Endothelial cell of coronary artery (primary cell): ENCODE measurements around the gene CEACAM4. TPM values are rescaled to one million over a fixed set of nuclear protein-coding genes. Genes with fewer than 3 reads are reported as not detected.

ENCODE experiments used
- total RNA-seq: library from RNA; depleted of rRNA; stranded (reverse); fragments of >200 nt; gene quantifications from 2 replicates; pipeline ENCODE4 v1.2.3, GENCODE V29; 2014

CEACAM4 gene
- not detected in 2 replicates for total RNA-seq

DNA sequence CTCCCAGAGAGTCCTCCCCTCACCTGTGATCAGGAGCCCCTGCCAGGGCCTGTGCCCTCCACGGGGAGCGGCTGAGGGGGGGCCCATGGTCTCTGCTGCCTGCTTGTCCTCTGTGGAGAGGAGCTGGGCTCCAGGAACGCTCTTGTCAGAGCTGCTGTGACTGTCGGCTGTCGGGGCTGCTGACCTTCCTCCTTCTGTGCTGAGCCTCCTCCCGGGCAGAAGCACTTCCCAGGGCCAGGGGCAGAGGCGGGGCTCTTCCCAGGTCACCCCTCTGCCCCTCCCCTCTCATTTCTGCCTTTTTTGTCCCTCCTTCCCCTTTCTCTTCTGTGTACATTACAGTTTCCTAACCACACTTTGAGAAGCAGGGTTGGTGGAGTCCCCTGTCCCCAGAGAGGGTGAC lies at the start of gene CEACAM4:
CEACAM4 (minus strand) TSS at position 198 of the 400 bp plus-strand sequence; CDS start at position 87, 111 bp downstream.

DNA sequence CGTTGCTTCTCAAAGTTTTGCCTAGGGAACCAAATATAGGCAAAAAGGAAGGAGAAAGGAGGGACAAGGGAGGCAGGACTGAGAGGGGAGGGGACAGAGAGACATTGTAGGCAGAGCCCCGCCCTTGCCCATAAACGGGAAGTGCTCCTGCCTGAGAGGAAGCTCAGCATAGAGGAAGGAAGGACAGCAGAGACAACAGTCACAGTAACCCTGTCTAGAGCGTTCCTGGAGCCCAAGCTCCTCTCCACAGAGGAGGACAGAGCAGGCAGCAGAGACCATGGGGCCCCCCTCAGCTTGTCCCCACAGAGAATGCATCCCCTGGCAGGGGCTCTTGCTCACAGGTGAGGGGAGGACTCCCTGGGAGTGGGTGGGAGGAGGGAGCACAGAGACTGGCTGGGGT lies 50.9 kb downstream of the CEACAM4 start, which contains the start of gene CEACAM21:
CEACAM21 (plus strand) TSS at position 169 of the 400 bp plus-strand sequence; CDS start at position 278, 109 bp downstream.

Other genes starting within 250 kb of the CEACAM4 start
- gene EXOSC5, start 229.7 kb downstream of the CEACAM4 start, total RNA-seq: 14.4 and 18.3 TPM in 2 replicates
- gene BCKDHA, start 229.3 kb downstream of the CEACAM4 start, total RNA-seq: 43.4 and 47.3 TPM in 2 replicates
- gene B3GNT8, start 199.7 kb downstream of the CEACAM4 start, total RNA-seq: 2.2 and 2.8 TPM in 2 replicates
- 40.2 and 42.0 TPM in 2 replicates for gene DMAC2, start 187.2 kb downstream of the CEACAM4 start, total RNA-seq
- gene ERICH4, start 183.9 kb downstream of the CEACAM4 start, total RNA-seq: not detected in 2 replicates
- gene CEACAM21, start 50.9 kb downstream of the CEACAM4 start, total RNA-seq: 0.47 and 1.6 TPM in 2 replicates
- gene CEACAM7, start 61.2 kb upstream of the CEACAM4 start, total RNA-seq: not detected in 2 replicates
- not detected in 2 replicates for gene CEACAM5, start 81.6 kb upstream of the CEACAM4 start, total RNA-seq
- not detected in 2 replicates for gene CEACAM6, start 128.5 kb upstream of the CEACAM4 start, total RNA-seq
- gene CEACAM3, start 169.5 kb upstream of the CEACAM4 start, total RNA-seq: not detected in 2 replicates
- not detected in 2 replicates for gene LYPD4, start 217.6 kb upstream of the CEACAM4 start, total RNA-seq
- not detected in 2 replicates for gene DMRTC2, start 218.0 kb upstream of the CEACAM4 start, total RNA-seq
- 2,258 and 2,371 TPM in 2 replicates for gene RPS19, start 233.2 kb upstream of the CEACAM4 start, total RNA-seq